Fibroblast of skin of right biceps (primary cell): ENCODE data around the gene AXDND1.

Experiments
- DNase-seq: peaks from one replicate; pipeline ENCODE4 v3.0.0-alpha.2; 2013

The AXDND1 gene

DNA sequence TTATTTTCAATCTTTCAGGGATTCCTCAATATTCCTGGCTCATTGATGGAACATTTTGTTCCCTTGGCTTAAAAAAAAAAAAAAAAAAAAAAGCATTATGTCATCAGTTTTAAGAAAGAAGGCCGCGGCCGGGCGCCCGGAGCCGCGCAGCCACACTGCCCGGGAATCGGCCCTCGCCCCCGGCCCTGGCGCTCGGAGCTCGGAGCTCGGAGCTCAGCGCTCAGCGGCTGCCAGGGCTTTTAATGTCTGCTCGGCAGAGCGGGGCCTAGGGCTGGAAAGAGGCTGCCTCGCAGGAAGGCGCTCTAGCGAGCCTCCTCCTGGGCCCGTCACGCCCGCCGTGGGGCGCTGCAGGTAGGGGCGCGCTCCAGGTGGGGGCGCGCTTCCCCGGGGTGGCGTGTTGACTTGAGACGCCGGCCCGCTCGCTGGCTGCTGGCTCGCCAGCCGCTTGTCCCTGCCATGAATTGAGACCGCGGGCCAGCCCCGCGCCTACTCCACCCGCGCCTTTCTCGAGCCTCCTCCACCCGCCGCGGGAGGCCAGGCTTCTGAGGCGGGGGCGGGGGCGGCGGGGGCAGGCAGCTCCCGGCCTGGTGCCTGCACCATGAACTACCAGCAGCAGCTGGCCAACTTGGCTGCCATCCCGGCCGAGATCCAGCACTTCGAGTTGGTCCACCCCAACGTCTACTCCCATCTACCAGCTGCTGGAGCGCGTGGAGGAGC, 220.5 kb downstream of the AXDND1 start:
- DNase-seq, result peak; percentile 40

- DNase-seq, result no peak
Measured at GRCh38 chr1:179587336-179587735, 221.6 kb downstream of the AXDND1 start.

DNA sequence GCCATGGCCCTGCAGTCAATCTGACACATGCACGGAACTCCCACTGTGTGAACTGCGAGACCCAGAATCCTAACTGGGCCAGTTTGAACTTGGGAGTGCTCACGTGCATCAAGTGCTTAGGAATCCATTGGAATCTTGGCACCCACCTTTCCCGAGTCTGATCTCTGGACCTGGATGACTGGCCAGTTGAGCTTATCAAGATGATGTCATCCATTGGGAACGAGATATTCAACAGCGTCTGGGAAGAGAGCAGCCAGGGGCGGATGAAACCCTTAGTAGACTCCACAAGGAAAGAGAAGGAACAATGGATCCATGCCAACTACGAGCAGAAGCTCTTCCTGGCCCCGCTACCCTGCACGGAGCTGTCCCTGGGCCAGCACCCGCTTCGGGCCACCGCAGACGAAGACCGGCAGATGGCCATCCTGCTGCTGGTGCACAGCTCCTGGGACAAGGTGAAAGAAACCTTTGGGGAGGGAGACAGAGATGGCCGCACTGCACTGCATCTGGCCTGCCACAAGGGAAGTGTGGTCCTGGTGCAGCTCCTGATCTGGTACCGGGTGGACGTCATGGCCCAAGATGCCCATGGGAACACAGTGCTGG, 222.8 kb downstream of the AXDND1 start:
- no peak for DNase-seq

DNA sequence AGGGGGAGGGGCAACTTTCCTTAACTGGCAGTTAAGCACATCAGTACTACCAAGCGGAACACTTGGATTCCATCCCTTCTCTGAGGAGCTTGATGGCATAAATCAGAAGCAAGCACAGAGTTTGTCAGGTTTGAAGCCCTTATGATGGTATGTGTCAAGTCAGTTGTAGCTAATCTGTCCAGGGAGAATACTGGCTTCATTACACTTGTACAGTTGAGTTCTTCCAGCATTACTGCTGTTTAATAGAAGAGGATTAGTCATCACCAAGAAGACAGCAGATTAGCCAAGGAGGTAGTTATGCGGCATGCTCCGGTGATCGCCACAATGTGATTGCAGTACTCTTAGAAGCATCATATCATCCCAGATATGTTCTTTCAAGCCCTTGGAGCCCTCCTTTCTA, 223.7 kb downstream of the AXDND1 start:
- DNase-seq, result no peak

DNA sequence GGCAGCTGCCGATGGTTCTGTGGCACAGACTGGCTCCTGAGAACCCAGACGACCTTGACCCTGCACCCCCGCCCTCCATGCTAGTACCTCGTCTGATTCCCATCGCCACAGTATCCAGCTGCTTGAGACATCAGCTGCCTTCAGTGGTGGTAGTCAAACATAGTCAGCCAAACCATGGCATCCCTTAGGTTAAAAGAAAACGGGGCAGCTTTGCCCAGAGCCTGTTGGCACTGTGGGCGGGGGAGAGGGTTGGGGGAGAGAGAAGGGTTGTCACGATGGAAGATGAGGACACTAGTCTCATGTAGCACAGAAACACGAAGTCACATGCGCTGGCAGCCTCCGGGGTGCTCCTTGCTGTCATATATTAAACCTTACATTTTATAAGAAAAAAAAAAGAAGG, 224.9 kb downstream of the AXDND1 start:
- no peak for DNase-seq

DNA sequence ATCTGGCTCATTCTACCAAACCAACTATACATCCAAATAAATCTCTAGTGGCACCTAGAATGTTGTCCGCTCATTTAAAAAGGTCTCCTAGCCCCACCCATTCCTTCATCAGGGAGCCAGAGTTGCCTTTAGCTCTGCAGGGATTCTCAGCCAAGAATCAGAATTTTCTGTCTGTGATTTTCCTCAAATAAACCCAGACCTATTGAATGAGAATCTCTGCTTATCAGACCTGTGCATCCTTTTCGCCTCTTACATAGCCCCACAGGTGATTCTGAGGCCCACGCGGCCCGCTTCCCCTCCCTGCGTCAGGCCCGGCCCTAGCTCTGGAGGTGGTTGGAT, 225.5 kb downstream of the AXDND1 start:
- DNase-seq, result no peak

DNA sequence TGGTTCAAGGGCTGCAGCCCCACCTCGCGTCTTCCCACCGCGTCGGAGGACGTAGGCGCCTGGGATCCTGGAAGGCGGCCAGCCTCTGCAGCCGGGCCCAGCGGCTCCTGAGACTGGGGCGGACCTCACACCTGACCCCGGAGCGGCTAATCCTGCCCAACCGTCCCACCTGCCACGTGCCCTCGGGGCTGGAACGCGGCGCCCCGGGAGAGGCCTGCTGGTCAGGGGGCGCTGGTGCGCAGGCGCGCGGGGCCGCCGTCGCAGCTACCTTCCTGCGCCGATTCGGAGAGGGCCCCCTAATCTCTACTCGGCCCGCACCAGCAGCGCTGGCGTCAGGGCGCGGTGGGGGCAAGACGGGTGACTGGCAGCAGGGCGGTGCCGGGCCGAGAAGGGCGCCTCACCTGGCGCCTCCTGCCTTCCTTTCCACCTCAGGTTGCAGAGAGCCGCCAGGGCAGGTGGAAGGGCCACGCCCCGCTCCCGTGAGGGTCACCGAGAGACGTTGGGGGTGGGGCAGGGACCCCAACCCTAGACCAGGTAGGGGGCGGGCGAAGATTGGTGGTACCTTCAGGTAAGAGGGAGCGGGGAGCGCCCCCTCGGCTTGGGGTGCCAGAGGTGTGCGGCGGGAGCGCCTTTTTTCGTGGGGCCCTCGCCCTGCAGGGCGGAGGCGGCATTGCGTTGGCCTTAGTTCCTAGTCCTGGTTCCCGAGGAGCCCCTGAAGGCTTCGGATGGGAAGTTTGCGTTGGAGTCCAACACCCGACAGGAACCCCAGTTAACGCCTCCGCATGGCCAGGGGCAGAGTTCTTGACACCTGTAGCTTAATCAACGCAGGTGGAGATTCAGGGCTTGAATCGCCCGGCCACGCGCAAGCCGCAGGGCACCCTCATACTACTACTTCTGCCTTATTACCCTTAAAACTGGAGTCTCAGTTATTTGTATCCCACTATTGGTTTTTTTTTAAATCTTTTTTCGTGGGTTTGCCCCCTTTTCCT, 226.1 kb downstream of the AXDND1 start, which contains the start of gene TDRD5:
Gene TDRD5 (plus strand): TSS at position 241 of the 989 bp plus-strand sequence. CDS start 784 bp downstream, outside the sequence.
- DNase-seq, result no peak

GRCh38 chr1:179598631-179599030, 232.9 kb downstream of the AXDND1 start:
- DNase-seq, result no peak

DNA sequence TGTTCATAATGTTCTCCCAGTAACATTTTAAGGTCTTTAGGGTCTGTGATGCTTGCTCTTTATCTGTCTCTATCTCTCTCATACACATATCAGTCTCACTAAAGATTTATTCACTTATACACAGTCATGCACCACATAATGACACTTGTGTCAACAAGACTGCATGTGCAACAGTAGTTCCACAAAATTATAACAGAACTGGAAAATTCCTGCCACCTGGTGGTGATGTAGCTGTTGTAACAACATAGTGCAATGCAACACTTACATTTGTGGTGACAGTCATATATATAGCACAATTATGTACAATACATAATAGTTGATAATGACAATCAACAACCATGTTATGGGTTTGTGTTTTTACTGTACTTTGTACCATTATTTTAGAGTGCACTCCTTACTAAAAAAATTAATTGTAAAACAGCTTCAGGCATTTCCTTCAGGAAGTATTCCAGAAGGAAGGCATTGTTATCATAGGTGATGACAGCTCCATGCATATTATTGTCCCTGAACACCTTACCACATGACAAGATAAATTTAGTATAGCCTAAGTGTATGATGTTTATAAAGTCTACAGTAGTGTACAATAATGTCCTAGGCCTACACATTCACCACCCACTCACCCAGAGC, 234.0 kb downstream of the AXDND1 start:
- DNase-seq, result peak; percentile 17

GRCh38 chr1:179601093-179601492, 235.3 kb downstream of the AXDND1 start:
- no peak for DNase-seq
